Measurements from ENCODE around the gene C4orf36.

C4orf36 gene

GRCh38 chr4:86857341-86858052 is 34.7 kb downstream of the C4orf36 start:
- no peak overlapping the region for H2AFZ ChIP-seq (ENCODE audit: low read length)
- no peak for TF ChIP-seq CTCF (IDR thresholded peaks at IDR 0.05; ENCODE audit: low read length)
- TF ChIP-seq EZH2phosphoT487 (IDR thresholded peaks at IDR 0.05; ENCODE audit: low read length), result no peak
- TF ChIP-seq EZH2 (optimal IDR thresholded peaks at IDR 0.05; ENCODE audit: low read depth, low read length), result no peak
- H3F3A ChIP-seq (ENCODE audit: insufficient read depth, low read length), result no peaks in the 10 kb centered on the region
- no peaks in the 10 kb centered on the region for H3K79me2 ChIP-seq (ENCODE audit: low read length)
- no peaks in the 10 kb centered on the region for H3K27me3 ChIP-seq (replicated peaks; ENCODE audit: insufficient read depth, low read length)
- H3K9me3 ChIP-seq (replicated peaks; ENCODE audit: insufficient read depth, low read length), result no peaks in the 10 kb centered on the region
- H3K27ac ChIP-seq (ENCODE audit: low read length), result no peak overlapping the region
- no peaks in the 10 kb centered on the region for H3K36me3 ChIP-seq (replicated peaks; ENCODE audit: insufficient read depth, low read length)
- H3K4me2 ChIP-seq (ENCODE audit: low read depth, low read length), result no peak overlapping the region
- no peaks in the 10 kb centered on the region for H4K20me1 ChIP-seq (ENCODE audit: insufficient read depth, low read length)
- no peak overlapping the region for H3K9ac ChIP-seq (ENCODE audit: low read length)
- DNase-seq, result no peak
- no peaks in the 10 kb centered on the region for H3K4me1 ChIP-seq (ENCODE audit: low read length)
- H3K9me2 ChIP-seq (replicated peaks; ENCODE audit: insufficient read depth, low read length), result no peaks in the 10 kb centered on the region
- no peak overlapping the region for H3K4me3 ChIP-seq (ENCODE audit: low read length)

GRCh38 chr4:86856896-86857295 is 35.3 kb downstream of the C4orf36 start:
- Histone ChIP-seq H3K4me3 (ENCODE audit: low read length) (no peak overlapping the region), H3K79me2 (ENCODE audit: low read length) (no peaks in the 10 kb centered on the region), H4K20me1 (ENCODE audit: insufficient read depth, low read length) (no peaks in the 10 kb centered on the region), H3K9me3 (replicated peaks; ENCODE audit: insufficient read depth, low read length) (no peaks in the 10 kb centered on the region), H2AFZ (ENCODE audit: low read length) (no peak overlapping the region), H3F3A (ENCODE audit: insufficient read depth, low read length) (no peaks in the 10 kb centered on the region), H3K9ac (ENCODE audit: low read length) (no peak overlapping the region), H3K36me3 (replicated peaks; ENCODE audit: insufficient read depth, low read length) (no peaks in the 10 kb centered on the region), H3K9me2 (replicated peaks; ENCODE audit: insufficient read depth, low read length) (no peaks in the 10 kb centered on the region), H3K4me2 (ENCODE audit: low read depth, low read length) (no peak overlapping the region), H3K4me1 (ENCODE audit: low read length) (no peaks in the 10 kb centered on the region), H3K27ac (ENCODE audit: low read length) (no peak overlapping the region), H3K27me3 (replicated peaks; ENCODE audit: insufficient read depth, low read length) (no peaks in the 10 kb centered on the region)
- TF ChIP-seq EZH2phosphoT487 (IDR thresholded peaks at IDR 0.05; ENCODE audit: low read length) (no peak), EZH2 (optimal IDR thresholded peaks at IDR 0.05; ENCODE audit: low read depth, low read length) (no peak), CTCF (IDR thresholded peaks at IDR 0.05; ENCODE audit: low read length) (no peak)
- no peak for DNase-seq

- Histone ChIP-seq H3K4me3 (ENCODE audit: low read length) (no peak overlapping the region), H3K4me1 (ENCODE audit: low read length) (no peaks in the 10 kb centered on the region), H3F3A (ENCODE audit: insufficient read depth, low read length) (no peaks in the 10 kb centered on the region), H3K79me2 (ENCODE audit: low read length) (no peaks in the 10 kb centered on the region), H3K4me2 (ENCODE audit: low read depth, low read length) (no peak overlapping the region), H2AFZ (ENCODE audit: low read length) (no peak overlapping the region), H4K20me1 (ENCODE audit: insufficient read depth, low read length) (no peaks in the 10 kb centered on the region), H3K9me2 (replicated peaks; ENCODE audit: insufficient read depth, low read length) (no peaks in the 10 kb centered on the region), H3K27me3 (replicated peaks; ENCODE audit: insufficient read depth, low read length) (no peaks in the 10 kb centered on the region), H3K9ac (ENCODE audit: low read length) (no peak overlapping the region), H3K36me3 (replicated peaks; ENCODE audit: insufficient read depth, low read length) (no peaks in the 10 kb centered on the region), H3K9me3 (replicated peaks; ENCODE audit: insufficient read depth, low read length) (no peaks in the 10 kb centered on the region), H3K27ac (ENCODE audit: low read length) (no peak overlapping the region)
- no peak for TF ChIP-seq CTCF (IDR thresholded peaks at IDR 0.05; ENCODE audit: low read length)
- no peak for TF ChIP-seq EZH2 (optimal IDR thresholded peaks at IDR 0.05; ENCODE audit: low read depth, low read length)
- TF ChIP-seq EZH2phosphoT487 (IDR thresholded peaks at IDR 0.05; ENCODE audit: low read length), result no peak
- DNase-seq, result no peak
Measured at GRCh38 chr4:86855572-86855971, 36.6 kb downstream of the C4orf36 start.

Measured in MM.1S (cell line).